PC-9 (cell line): ENCODE measurements around the gene ALKBH8.

Source experiments
- EZH2 ChIP-seq: fragments of 200-600 bp; sonication (generic); IDR thresholded peaks from 2 replicates; pipeline ENCODE4 v1.8.0; 2017; ENCODE audit warnings: antibody characterized with exemption, low read depth
- TF ChIP-seq, protein P1 (sequence below): fragments of 200-600 bp; sonication (generic); conservative IDR thresholded peaks from 2 replicates; pipeline ENCODE4 v1.6.1; 2017; ENCODE audit warnings: mixed run types, antibody characterized with exemption, mild to moderate bottlenecking, moderate library complexity

DNA sequence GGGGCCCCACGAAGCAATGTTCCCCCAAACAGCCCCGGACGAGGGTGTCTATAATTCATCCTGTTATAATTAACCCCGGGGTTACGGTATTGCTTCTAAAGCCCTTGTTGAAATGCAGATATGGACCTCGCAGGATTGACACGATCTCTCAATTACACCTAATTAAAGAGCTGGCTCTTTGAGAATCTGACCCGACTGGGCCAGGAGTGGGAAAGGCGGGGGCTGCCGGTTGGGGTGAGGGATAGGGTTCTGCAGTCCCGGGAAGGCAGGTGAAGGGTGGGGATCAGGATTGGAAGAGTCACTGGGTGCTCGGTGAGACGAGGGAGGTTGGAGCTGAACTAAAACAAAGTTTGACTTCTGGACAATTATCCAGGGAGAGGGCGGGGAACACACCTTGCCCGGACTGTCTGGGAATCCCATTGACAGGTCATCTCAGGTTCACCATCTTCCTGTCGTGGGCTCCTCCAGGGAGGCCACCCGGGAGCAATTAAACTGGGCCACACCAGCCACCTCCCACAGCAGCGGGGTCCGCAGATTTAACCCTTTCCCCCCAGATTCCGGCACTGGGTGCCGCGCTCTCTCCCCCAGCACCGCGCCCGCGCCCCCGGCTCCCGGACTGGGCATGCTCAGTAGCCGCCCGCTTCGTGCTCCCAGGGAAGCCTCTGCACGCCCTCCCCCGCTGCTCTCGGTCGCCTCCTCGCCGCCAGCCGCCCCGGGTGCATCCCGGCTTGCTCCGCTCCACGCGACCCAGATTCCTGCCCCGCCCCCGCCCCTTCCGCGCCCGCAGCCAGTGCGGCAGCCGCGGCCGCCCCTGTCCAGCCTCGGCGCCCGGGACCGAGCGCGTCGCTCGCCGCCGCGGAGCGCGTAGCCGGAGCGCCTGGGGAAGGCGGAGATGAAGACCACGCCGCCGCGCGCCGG, 25.2 kb upstream of the ALKBH8 start, which contains the start of gene ELMOD1:
- TF ChIP-seq, protein P1, sequence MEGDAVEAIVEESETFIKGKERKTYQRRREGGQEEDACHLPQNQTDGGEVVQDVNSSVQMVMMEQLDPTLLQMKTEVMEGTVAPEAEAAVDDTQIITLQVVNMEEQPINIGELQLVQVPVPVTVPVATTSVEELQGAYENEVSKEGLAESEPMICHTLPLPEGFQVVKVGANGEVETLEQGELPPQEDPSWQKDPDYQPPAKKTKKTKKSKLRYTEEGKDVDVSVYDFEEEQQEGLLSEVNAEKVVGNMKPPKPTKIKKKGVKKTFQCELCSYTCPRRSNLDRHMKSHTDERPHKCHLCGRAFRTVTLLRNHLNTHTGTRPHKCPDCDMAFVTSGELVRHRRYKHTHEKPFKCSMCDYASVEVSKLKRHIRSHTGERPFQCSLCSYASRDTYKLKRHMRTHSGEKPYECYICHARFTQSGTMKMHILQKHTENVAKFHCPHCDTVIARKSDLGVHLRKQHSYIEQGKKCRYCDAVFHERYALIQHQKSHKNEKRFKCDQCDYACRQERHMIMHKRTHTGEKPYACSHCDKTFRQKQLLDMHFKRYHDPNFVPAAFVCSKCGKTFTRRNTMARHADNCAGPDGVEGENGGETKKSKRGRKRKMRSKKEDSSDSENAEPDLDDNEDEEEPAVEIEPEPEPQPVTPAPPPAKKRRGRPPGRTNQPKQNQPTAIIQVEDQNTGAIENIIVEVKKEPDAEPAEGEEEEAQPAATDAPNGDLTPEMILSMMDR: no peak
- no peak for TF ChIP-seq EZH2
